ENCODE data around the gene CFAP61.

Gene CFAP61

GRCh38 chr20:20219016-20219415 is 166.7 kb downstream of the CFAP61 start:
- no peak overlapping the region for H3K4me3 ChIP-seq (ENCODE audit: low read length)
- H3K79me2 ChIP-seq (ENCODE audit: low read length) = no peaks in the 10 kb centered on the region
- no peak overlapping the region for H3K4me2 ChIP-seq (ENCODE audit: low read length)
- no peak overlapping the region for H3K27ac ChIP-seq (ENCODE audit: low read length)
- TF ChIP-seq CTCF (IDR thresholded peaks at IDR 0.05; ENCODE audit: low read depth, low read length) = no peak
- no peak for TF ChIP-seq EZH2phosphoT487 (IDR thresholded peaks at IDR 0.05; ENCODE audit: low read depth)
- H3K27me3 ChIP-seq (ENCODE audit: low read depth, low read length) = peaks cover 52% of the 10 kb centered on the region
- H4K20me1 ChIP-seq (ENCODE audit: insufficient read depth, low read length) = no peaks in the 10 kb centered on the region
- no peak overlapping the region for H2AFZ ChIP-seq (ENCODE audit: low read depth, low read length)
- peaks cover 5% of the 10 kb centered on the region; the same call in 1 of the 2 replicates for H3K9me3 ChIP-seq (ENCODE audit: insufficient read depth, low read length)
- no peaks in the 10 kb centered on the region for H3K36me3 ChIP-seq (replicated peaks; ENCODE audit: low read depth, low read length)
- H3K9ac ChIP-seq (ENCODE audit: low read length) = no peak overlapping the region
- peaks cover 12% of the 10 kb centered on the region for H3K4me1 ChIP-seq (ENCODE audit: low read length)

GRCh38 chr20:20220134-20220533 is 167.8 kb downstream of the CFAP61 start:
- no peak overlapping the region for H3K4me3 ChIP-seq (ENCODE audit: low read length)
- no peaks in the 10 kb centered on the region for H3K79me2 ChIP-seq (ENCODE audit: low read length)
- no peak overlapping the region for H2AFZ ChIP-seq (ENCODE audit: low read depth, low read length)
- peaks cover 49% of the 10 kb centered on the region for H3K27me3 ChIP-seq (ENCODE audit: low read depth, low read length)
- H3K4me1 ChIP-seq (ENCODE audit: low read length) = peaks cover 16% of the 10 kb centered on the region
- TF ChIP-seq EZH2phosphoT487 (IDR thresholded peaks at IDR 0.05; ENCODE audit: low read depth) = no peak
- no peak for TF ChIP-seq CTCF (IDR thresholded peaks at IDR 0.05; ENCODE audit: low read depth, low read length)
- H3K9me3 ChIP-seq (ENCODE audit: insufficient read depth, low read length) = peaks cover 5% of the 10 kb centered on the region; the same call in 1 of the 2 replicates
- H3K27ac ChIP-seq (ENCODE audit: low read length) = no peak overlapping the region
- no peaks in the 10 kb centered on the region for H3K36me3 ChIP-seq (replicated peaks; ENCODE audit: low read depth, low read length)
- H4K20me1 ChIP-seq (ENCODE audit: insufficient read depth, low read length) = no peaks in the 10 kb centered on the region
- H3K9ac ChIP-seq (ENCODE audit: low read length) = no peak overlapping the region
- H3K4me2 ChIP-seq (ENCODE audit: low read length) = no peak overlapping the region

GRCh38 chr20:20223981-20224380 is 171.6 kb downstream of the CFAP61 start:
- no peak overlapping the region for H3K4me3 ChIP-seq (ENCODE audit: low read length)
- H3K27me3 ChIP-seq (ENCODE audit: low read depth, low read length) = peaks cover 44% of the 10 kb centered on the region
- peaks cover 16% of the 10 kb centered on the region for H3K4me1 ChIP-seq (ENCODE audit: low read length)
- H3K9me3 ChIP-seq (ENCODE audit: insufficient read depth, low read length) = 0 out of 2 replicates have a peak, but pooled peaks cover 3% of the 10 kb centered on the region
- no peak overlapping the region for H3K9ac ChIP-seq (ENCODE audit: low read length)
- H3K4me2 ChIP-seq (ENCODE audit: low read length) = peak overlapping the region; percentile 25
- H3K27ac ChIP-seq (ENCODE audit: low read length) = no peak overlapping the region
- H2AFZ ChIP-seq (ENCODE audit: low read depth, low read length) = no peak overlapping the region
- H4K20me1 ChIP-seq (ENCODE audit: insufficient read depth, low read length) = no peaks in the 10 kb centered on the region
- H3K36me3 ChIP-seq (replicated peaks; ENCODE audit: low read depth, low read length) = no peaks in the 10 kb centered on the region
- TF ChIP-seq CTCF (IDR thresholded peaks at IDR 0.05; ENCODE audit: low read depth, low read length) = no peak
- TF ChIP-seq EZH2phosphoT487 (IDR thresholded peaks at IDR 0.05; ENCODE audit: low read depth) = no peak
- no peaks in the 10 kb centered on the region for H3K79me2 ChIP-seq (ENCODE audit: low read length)

GRCh38 chr20:20224806-20225205 is 172.5 kb downstream of the CFAP61 start:
- Histone ChIP-seq H3K4me3 (ENCODE audit: low read length) (no peak overlapping the region), H3K9ac (ENCODE audit: low read length) (no peak overlapping the region), H3K27ac (ENCODE audit: low read length) (no peak overlapping the region), H3K4me1 (ENCODE audit: low read length) (peaks cover 22% of the 10 kb centered on the region), H3K9me3 (ENCODE audit: insufficient read depth, low read length) (0 out of 2 replicates have a peak, but pooled peaks cover 3% of the 10 kb centered on the region), H3K27me3 (ENCODE audit: low read depth, low read length) (peaks cover 47% of the 10 kb centered on the region), H4K20me1 (ENCODE audit: insufficient read depth, low read length) (no peaks in the 10 kb centered on the region), H3K36me3 (replicated peaks; ENCODE audit: low read depth, low read length) (no peaks in the 10 kb centered on the region), H2AFZ (ENCODE audit: low read depth, low read length) (no peak overlapping the region), H3K79me2 (ENCODE audit: low read length) (no peaks in the 10 kb centered on the region), H3K4me2 (ENCODE audit: low read length) (no peak overlapping the region)
- TF ChIP-seq EZH2phosphoT487 (IDR thresholded peaks at IDR 0.05; ENCODE audit: low read depth) (no peak), CTCF (IDR thresholded peaks at IDR 0.05; ENCODE audit: low read depth, low read length) (no peak)

All from OCI-LY3 (cell line).